ENCODE results near the gene TAS2R39. TPM values are rescaled to one million over a fixed set of nuclear protein-coding genes. Genes with fewer than 3 reads are reported as not detected.

Gene TAS2R39
- total and polyA plus RNA-seq, 2 experiments from 2014 or later = 0.21 TPM; not detected in 1

DNA sequence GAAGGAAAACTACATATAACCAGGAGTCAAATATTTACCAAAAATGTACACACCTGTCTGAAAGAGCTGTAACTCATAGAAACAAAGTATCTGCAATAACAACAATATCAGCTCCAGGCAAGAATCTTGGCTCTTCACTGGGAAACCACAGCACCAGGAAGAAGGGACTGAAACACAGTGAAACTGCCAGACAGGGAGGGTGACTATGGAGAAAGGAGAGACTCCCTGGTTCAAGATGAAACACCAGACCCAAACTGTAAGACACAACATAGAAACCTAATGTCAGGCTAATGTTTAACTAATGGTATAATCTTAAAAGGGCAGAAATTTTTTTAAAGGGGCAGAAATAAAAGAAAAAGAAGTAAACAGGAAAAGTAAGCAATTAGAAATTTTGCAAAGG is 11.5 kb upstream of the TAS2R39 start (continued):
- TF ChIP-seq, protein P1, sequence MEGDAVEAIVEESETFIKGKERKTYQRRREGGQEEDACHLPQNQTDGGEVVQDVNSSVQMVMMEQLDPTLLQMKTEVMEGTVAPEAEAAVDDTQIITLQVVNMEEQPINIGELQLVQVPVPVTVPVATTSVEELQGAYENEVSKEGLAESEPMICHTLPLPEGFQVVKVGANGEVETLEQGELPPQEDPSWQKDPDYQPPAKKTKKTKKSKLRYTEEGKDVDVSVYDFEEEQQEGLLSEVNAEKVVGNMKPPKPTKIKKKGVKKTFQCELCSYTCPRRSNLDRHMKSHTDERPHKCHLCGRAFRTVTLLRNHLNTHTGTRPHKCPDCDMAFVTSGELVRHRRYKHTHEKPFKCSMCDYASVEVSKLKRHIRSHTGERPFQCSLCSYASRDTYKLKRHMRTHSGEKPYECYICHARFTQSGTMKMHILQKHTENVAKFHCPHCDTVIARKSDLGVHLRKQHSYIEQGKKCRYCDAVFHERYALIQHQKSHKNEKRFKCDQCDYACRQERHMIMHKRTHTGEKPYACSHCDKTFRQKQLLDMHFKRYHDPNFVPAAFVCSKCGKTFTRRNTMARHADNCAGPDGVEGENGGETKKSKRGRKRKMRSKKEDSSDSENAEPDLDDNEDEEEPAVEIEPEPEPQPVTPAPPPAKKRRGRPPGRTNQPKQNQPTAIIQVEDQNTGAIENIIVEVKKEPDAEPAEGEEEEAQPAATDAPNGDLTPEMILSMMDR (conservative IDR thresholded peaks at IDR 0.05; ENCODE audit: low read depth in 2 of 2) = no peak
- TF ChIP-seq POLR2AphosphoS5 (IDR thresholded peaks at IDR 0.05; ENCODE audit: low read depth) (no peak), NANOG (IDR thresholded peaks at IDR 0.05; ENCODE audit: borderline replicate concordance) (no peak), EZH2 (IDR thresholded peaks at IDR 0.05; ENCODE audit: low read depth, unreplicated experiment) (no peak)
- TF ChIP-seq, protein P2, sequence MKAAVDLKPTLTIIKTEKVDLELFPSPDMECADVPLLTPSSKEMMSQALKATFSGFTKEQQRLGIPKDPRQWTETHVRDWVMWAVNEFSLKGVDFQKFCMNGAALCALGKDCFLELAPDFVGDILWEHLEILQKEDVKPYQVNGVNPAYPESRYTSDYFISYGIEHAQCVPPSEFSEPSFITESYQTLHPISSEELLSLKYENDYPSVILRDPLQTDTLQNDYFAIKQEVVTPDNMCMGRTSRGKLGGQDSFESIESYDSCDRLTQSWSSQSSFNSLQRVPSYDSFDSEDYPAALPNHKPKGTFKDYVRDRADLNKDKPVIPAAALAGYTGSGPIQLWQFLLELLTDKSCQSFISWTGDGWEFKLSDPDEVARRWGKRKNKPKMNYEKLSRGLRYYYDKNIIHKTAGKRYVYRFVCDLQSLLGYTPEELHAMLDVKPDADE (IDR thresholded peaks at IDR 0.05) = no peak

DNA sequence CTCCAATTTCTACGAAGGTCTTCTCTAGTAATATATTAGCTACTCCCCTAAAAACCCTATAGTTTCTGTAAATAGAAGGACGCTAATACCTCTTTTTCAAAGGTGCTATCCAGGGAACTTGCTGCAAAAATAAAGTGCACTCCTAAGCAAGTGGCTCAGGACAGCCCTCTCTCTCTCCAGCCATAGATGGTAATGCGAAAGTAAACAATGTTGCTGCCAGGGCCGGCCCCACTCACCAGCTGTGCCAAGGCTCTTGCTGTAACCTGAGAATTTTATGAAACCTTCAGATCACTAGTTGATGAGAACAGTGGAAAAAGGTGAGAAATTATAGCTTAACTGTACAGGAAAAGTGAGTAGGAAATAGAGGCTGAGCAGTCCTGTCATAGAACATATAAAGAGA is 10.9 kb upstream of the TAS2R39 start:
- DNase-seq (ENCODE audit: low spot score) (peak; percentile 6), ATAC-seq (peak; percentile 49)
- no peaks in the 10 kb centered on the region for H3K4me1 ChIP-seq (ENCODE audit: insufficient read depth)
- H3K4me3 Mint-ChIP-seq = no peak overlapping the region
- peaks cover 19% of the 10 kb centered on the region for H3K9me3 Mint-ChIP-seq
- H4K20me1 ChIP-seq (replicated peaks; ENCODE audit: insufficient read depth) = no peaks in the 10 kb centered on the region
- no peaks in the 10 kb centered on the region for H3K79me2 ChIP-seq (replicated peaks; ENCODE audit: insufficient read depth)
- peaks cover 3% of the 10 kb centered on the region for H3K27me3 Mint-ChIP-seq (ENCODE audit: insufficient read depth, low read depth, poor library complexity)
- H3K36me3 Mint-ChIP-seq (ENCODE audit: low read depth) = peaks cover 3% of the 10 kb centered on the region; the same call in 1 of the 3 replicates
- H3K36me3 ChIP-seq (ENCODE audit: insufficient read depth) = peaks cover 5% of the 10 kb centered on the region; the same call in 1 of the 2 replicates
- no peak overlapping the region for H3K27ac ChIP-seq (ENCODE audit: low read depth)
- no peaks in the 10 kb centered on the region for H3K4me1 Mint-ChIP-seq
- no peaks in the 10 kb centered on the region for H3K27me3 ChIP-seq (ENCODE audit: insufficient read depth)
- no peaks in the 10 kb centered on the region for H3F3A ChIP-seq (replicated peaks; ENCODE audit: low read depth)
- H3K4me3 ChIP-seq = no peak overlapping the region
- no peak overlapping the region for H3K4me2 ChIP-seq
- no peak overlapping the region for H2AFZ ChIP-seq
- no peaks in the 10 kb centered on the region for H3K9me2 ChIP-seq (ENCODE audit: insufficient read depth)
- no peak overlapping the region for H3K27ac Mint-ChIP-seq
- TF ChIP-seq, protein P2 (IDR thresholded peaks at IDR 0.05) = no peak
- TF ChIP-seq, protein P3, sequence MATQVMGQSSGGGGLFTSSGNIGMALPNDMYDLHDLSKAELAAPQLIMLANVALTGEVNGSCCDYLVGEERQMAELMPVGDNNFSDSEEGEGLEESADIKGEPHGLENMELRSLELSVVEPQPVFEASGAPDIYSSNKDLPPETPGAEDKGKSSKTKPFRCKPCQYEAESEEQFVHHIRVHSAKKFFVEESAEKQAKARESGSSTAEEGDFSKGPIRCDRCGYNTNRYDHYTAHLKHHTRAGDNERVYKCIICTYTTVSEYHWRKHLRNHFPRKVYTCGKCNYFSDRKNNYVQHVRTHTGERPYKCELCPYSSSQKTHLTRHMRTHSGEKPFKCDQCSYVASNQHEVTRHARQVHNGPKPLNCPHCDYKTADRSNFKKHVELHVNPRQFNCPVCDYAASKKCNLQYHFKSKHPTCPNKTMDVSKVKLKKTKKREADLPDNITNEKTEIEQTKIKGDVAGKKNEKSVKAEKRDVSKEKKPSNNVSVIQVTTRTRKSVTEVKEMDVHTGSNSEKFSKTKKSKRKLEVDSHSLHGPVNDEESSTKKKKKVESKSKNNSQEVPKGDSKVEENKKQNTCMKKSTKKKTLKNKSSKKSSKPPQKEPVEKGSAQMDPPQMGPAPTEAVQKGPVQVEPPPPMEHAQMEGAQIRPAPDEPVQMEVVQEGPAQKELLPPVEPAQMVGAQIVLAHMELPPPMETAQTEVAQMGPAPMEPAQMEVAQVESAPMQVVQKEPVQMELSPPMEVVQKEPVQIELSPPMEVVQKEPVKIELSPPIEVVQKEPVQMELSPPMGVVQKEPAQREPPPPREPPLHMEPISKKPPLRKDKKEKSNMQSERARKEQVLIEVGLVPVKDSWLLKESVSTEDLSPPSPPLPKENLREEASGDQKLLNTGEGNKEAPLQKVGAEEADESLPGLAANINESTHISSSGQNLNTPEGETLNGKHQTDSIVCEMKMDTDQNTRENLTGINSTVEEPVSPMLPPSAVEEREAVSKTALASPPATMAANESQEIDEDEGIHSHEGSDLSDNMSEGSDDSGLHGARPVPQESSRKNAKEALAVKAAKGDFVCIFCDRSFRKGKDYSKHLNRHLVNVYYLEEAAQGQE (IDR thresholded peaks at IDR 0.05; ENCODE audit: unreplicated experiment) = no peak
- TF ChIP-seq, protein P4, sequence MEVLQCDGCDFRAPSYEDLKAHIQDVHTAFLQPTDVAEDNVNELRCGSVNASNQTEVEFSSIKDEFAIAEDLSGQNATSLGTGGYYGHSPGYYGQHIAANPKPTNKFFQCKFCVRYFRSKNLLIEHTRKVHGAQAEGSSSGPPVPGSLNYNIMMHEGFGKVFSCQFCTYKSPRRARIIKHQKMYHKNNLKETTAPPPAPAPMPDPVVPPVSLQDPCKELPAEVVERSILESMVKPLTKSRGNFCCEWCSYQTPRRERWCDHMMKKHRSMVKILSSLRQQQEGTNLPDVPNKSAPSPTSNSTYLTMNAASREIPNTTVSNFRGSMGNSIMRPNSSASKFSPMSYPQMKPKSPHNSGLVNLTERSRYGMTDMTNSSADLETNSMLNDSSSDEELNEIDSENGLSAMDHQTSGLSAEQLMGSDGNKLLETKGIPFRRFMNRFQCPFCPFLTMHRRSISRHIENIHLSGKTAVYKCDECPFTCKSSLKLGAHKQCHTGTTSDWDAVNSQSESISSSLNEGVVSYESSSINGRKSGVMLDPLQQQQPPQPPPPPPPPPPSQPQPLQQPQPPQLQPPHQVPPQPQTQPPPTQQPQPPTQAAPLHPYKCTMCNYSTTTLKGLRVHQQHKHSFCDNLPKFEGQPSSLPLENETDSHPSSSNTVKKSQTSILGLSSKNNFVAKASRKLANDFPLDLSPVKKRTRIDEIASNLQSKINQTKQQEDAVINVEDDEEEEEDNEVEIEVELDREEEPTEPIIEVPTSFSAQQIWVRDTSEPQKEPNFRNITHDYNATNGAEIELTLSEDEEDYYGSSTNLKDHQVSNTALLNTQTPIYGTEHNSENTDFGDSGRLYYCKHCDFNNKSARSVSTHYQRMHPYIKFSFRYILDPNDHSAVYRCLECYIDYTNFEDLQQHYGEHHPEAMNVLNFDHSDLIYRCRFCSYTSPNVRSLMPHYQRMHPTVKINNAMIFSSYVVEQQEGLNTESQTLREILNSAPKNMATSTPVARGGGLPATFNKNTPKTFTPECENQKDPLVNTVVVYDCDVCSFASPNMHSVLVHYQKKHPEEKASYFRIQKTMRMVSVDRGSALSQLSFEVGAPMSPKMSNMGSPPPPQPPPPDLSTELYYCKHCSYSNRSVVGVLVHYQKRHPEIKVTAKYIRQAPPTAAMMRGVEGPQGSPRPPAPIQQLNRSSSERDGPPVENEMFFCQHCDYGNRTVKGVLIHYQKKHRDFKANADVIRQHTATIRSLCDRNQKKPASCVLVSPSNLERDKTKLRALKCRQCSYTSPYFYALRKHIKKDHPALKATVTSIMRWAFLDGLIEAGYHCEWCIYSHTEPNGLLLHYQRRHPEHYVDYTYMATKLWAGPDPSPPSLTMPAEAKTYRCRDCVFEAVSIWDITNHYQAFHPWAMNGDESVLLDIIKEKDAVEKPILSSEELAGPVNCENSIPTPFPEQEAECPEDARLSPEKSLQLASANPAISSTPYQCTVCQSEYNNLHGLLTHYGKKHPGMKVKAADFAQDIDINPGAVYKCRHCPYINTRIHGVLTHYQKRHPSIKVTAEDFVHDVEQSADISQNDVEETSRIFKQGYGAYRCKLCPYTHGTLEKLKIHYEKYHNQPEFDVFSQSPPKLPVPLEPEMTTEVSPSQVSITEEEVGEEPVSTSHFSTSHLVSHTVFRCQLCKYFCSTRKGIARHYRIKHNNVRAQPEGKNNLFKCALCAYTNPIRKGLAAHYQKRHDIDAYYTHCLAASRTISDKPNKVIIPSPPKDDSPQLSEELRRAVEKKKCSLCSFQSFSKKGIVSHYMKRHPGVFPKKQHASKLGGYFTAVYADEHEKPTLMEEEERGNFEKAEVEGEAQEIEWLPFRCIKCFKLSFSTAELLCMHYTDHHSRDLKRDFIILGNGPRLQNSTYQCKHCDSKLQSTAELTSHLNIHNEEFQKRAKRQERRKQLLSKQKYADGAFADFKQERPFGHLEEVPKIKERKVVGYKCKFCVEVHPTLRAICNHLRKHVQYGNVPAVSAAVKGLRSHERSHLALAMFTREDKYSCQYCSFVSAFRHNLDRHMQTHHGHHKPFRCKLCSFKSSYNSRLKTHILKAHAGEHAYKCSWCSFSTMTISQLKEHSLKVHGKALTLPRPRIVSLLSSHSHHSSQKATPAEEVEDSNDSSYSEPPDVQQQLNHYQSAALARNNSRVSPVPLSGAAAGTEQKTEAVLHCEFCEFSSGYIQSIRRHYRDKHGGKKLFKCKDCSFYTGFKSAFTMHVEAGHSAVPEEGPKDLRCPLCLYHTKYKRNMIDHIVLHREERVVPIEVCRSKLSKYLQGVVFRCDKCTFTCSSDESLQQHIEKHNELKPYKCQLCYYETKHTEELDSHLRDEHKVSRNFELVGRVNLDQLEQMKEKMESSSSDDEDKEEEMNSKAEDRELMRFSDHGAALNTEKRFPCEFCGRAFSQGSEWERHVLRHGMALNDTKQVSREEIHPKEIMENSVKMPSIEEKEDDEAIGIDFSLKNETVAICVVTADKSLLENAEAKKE (CRISPR knock-in tag; IDR thresholded peaks at IDR 0.05) = no peak
- TF ChIP-seq, protein P1 (conservative IDR thresholded peaks at IDR 0.05; ENCODE audit: low read depth in 2 of 2) = no peak
- TF ChIP-seq STAT1 (IDR thresholded peaks at IDR 0.05; ENCODE audit: unreplicated experiment) = no peak

Data from GM23338 (cell line).